ENCODE results near the gene OR10AD1.

DNA sequence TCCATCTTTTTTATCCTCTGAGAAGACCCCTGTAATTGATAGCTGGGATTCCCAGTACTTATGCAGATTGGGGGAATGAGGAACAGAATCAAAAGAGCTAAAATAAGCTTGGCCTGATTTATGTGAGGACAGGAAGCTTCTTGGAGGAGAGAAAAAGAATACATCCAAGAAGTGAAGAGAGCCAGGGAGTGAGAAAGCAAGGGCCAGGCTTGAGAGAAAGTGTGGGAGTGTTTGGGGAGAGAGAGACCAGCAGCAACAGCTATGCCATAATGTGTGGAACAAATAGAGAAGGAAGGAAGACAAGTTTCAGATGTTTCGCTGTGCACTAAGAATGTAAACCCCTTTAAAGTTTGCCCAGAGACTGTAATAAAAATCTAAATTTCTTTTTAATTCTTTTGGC, 23.6 kb downstream of the OR10AD1 start:
- TF ChIP-seq, protein P1, sequence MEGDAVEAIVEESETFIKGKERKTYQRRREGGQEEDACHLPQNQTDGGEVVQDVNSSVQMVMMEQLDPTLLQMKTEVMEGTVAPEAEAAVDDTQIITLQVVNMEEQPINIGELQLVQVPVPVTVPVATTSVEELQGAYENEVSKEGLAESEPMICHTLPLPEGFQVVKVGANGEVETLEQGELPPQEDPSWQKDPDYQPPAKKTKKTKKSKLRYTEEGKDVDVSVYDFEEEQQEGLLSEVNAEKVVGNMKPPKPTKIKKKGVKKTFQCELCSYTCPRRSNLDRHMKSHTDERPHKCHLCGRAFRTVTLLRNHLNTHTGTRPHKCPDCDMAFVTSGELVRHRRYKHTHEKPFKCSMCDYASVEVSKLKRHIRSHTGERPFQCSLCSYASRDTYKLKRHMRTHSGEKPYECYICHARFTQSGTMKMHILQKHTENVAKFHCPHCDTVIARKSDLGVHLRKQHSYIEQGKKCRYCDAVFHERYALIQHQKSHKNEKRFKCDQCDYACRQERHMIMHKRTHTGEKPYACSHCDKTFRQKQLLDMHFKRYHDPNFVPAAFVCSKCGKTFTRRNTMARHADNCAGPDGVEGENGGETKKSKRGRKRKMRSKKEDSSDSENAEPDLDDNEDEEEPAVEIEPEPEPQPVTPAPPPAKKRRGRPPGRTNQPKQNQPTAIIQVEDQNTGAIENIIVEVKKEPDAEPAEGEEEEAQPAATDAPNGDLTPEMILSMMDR (IDR thresholded peaks at IDR 0.05 in 2 of 3, conservative IDR thresholded peaks at IDR 0.05 in 1 of 3; ENCODE audit: control insufficient read depth in 2 of 3, extremely low read depth in 1 of 3, insufficient read depth in 1 of 3, low read depth in 3 of 3, low read length in 3 of 3), result no peak
- no peak for TF ChIP-seq JUND (IDR thresholded peaks at IDR 0.05; ENCODE audit: low read depth, low read length)
- TF ChIP-seq EP300 (IDR thresholded peaks at IDR 0.05; ENCODE audit: borderline replicate concordance in 1 of 2, control insufficient read depth in 1 of 2, low read depth in 2 of 2, low read length in 2 of 2), result no peak
- TF ChIP-seq ZNF274 (IDR thresholded peaks at IDR 0.05; ENCODE audit: insufficient read depth, insufficient read length), result no peak
- TF ChIP-seq, protein P2, sequence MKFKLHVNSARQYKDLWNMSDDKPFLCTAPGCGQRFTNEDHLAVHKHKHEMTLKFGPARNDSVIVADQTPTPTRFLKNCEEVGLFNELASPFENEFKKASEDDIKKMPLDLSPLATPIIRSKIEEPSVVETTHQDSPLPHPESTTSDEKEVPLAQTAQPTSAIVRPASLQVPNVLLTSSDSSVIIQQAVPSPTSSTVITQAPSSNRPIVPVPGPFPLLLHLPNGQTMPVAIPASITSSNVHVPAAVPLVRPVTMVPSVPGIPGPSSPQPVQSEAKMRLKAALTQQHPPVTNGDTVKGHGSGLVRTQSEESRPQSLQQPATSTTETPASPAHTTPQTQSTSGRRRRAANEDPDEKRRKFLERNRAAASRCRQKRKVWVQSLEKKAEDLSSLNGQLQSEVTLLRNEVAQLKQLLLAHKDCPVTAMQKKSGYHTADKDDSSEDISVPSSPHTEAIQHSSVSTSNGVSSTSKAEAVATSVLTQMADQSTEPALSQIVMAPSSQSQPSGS (IDR thresholded peaks at IDR 0.05; ENCODE audit: low read length), result no peak
- TF ChIP-seq POLR2A (IDR thresholded peaks at IDR 0.05; ENCODE audit: low read depth, low read length), result no peak
- no peak for TF ChIP-seq NR2C2 (IDR thresholded peaks at IDR 0.05; ENCODE audit: borderline replicate concordance, control insufficient read depth, insufficient read length, low read depth)
- TF ChIP-seq LARP7 (IDR thresholded peaks at IDR 0.05), result no peak
- TF ChIP-seq ZNF207 (IDR thresholded peaks at IDR 0.05; ENCODE audit: borderline replicate concordance), result no peak
- no peak for TF ChIP-seq EZH2 (IDR thresholded peaks at IDR 0.05; ENCODE audit: borderline replicate concordance, control insufficient read depth, low read depth, low read length)
- TF ChIP-seq RCOR1 (conservative IDR thresholded peaks at IDR 0.05; ENCODE audit: low read depth, low read length), result no peak
- no peak for TF ChIP-seq CBFB (IDR thresholded peaks at IDR 0.05; ENCODE audit: low read depth)
- no peak for TF ChIP-seq TARDBP (IDR thresholded peaks at IDR 0.05; ENCODE audit: borderline replicate concordance)
